OCI-LY7 (cell line): ENCODE measurements around the gene TEX22.

Source experiments
- CTCF ChIP-seq: fragments of 200-600 bp; sonication (generic); conservative IDR thresholded peaks from 2 replicates; pipeline ENCODE4 v1.5.1; 2014; ENCODE audit warnings: mild to moderate bottlenecking, antibody characterized with exemption, low read length, moderate library complexity, mixed read lengths
- EZH2phosphoT487 ChIP-seq: fragments of 200-600 bp; sonication (generic); IDR thresholded peaks from 2 replicates; pipeline ENCODE4 v1.6.1; 2018; ENCODE audit warnings: low read depth, borderline replicate concordance, mild to moderate bottlenecking, mixed run types, antibody characterized with exemption, low read length, moderate library complexity, mixed read lengths

DNA sequence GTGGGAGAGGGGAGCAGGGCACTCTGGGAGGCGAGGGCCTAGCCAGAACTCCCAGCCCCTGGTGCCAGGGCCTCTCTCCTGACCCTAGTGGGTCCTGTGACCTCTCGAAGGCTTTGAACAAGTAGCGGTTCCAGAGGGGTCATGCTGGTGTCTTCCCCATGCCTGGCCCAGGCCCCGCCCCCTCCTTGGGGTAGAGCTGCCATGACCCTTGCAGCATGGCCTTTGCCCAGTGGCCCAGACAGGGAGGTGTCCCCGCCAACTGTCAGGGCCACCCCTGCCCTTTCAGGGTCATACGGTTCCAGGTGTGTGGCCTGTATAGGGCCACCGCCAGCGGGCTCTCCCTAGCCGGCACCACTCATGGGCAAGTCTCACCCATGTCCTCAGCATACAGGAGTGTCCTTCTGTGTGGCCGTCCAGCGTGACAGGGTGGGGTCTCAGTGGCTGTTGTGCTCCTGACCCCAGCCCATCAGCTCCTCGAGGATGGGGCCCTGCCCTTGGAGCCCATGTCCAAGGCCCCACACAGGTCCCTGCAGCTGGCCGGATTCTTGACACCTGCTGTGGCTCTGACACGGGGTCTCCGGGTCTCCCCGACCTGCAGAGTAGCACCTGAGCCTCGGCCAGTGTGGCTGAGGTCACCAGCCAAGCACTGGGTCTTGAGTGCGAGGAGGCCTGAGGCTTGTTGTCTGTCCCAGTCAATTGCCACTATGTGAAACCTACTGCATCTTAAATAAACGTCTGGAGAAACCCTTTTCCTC lies 49.2 kb upstream of the TEX22 start:
- no peak for TF ChIP-seq CTCF
- TF ChIP-seq EZH2phosphoT487 = no peak
